Measurements from ENCODE around the gene PMCH.
"Not testable (repeated sequence)": the region's sequence is repeated elsewhere in the genome, so short reads cannot be mapped to it uniquely, and the experiment has no call there.

Gene PMCH

GRCh38 chr12:102197789-102198188 lies at the start of gene PMCH:
Gene PMCH, minus strand, starts transcription at chr12:102197833. Its CDS starts 63 bp downstream, at chr12:102197770.
- DNase-seq, result no peak

- not testable (repeated sequence) for DNase-seq
Measured at GRCh38 chr12:102240859-102241258, 43.2 kb upstream of the PMCH start.

- no peak for DNase-seq
Measured at GRCh38 chr12:102234599-102234998, 37.0 kb upstream of the PMCH start.

GRCh38 chr12:102232446-102232845 lies 34.8 kb upstream of the PMCH start:
- no peak for DNase-seq

GRCh38 chr12:102232036-102232435 lies 34.4 kb upstream of the PMCH start:
- no peak for DNase-seq

- DNase-seq, result no peak
Measured at GRCh38 chr12:102227954-102228353, 30.3 kb upstream of the PMCH start.

GRCh38 chr12:102220736-102221135 lies 23.1 kb upstream of the PMCH start:
- DNase-seq, result no peak

GRCh38 chr12:102215992-102216691 lies 18.5 kb upstream of the PMCH start:
- no peak for DNase-seq

- no peak for DNase-seq
Measured at GRCh38 chr12:102204025-102204424, 6.4 kb upstream of the PMCH start.

- DNase-seq, result no peak
Measured at GRCh38 chr12:102202556-102202955, 4.9 kb upstream of the PMCH start.

GRCh38 chr12:102201436-102202061 lies 3.9 kb upstream of the PMCH start:
- no peak for DNase-seq

- DNase-seq, result no peak
Measured at GRCh38 chr12:102195826-102196225, 1.8 kb downstream of the PMCH start.

- no peak for DNase-seq
Measured at GRCh38 chr12:102182635-102183034, 15.0 kb downstream of the PMCH start.

- DNase-seq, result no peak
Measured at GRCh38 chr12:102174761-102175160, 22.9 kb downstream of the PMCH start.

- no peak for DNase-seq
Measured at GRCh38 chr12:102174117-102174516, 23.5 kb downstream of the PMCH start.

GRCh38 chr12:102172436-102172835 lies 25.2 kb downstream of the PMCH start:
- no peak for DNase-seq

- DNase-seq, result no peak
Measured at GRCh38 chr12:102171951-102172350, 25.7 kb downstream of the PMCH start.

GRCh38 chr12:102169922-102170621 lies 27.6 kb downstream of the PMCH start:
- no peak for DNase-seq

GRCh38 chr12:102167821-102168604 lies 29.6 kb downstream of the PMCH start:
- no peak for DNase-seq

- no peak for DNase-seq
Measured at GRCh38 chr12:102163383-102163782, 34.2 kb downstream of the PMCH start.

GRCh38 chr12:102155206-102155605 lies 42.4 kb downstream of the PMCH start:
- not testable (repeated sequence) for DNase-seq

GRCh38 chr12:102147062-102147587 lies 50.5 kb downstream of the PMCH start:
- not testable (repeated sequence) for DNase-seq
